Stimulated activated CD8-positive, alpha-beta memory T cell treated with anti-CD3 and anti-CD28 coated beads, Interleukin-7, amount 100 ng/mL, for 1 hour (primary cell): ENCODE measurements around the gene MYO9A.

ENCODE experiments used
- DNase-seq, 2 donors: peaks; one replicate each; pipeline ENCODE4 v3.0.0-alpha.2; 2020; ENCODE audit warnings: low read depth in 2 of 2

MYO9A gene

GRCh38 chr15:71782422-71783165, 335.4 kb downstream of the MYO9A start:
- no peak for DNase-seq

- no peak for DNase-seq
Measured at GRCh38 chr15:71781965-71782265, 336.0 kb downstream of the MYO9A start.

GRCh38 chr15:71781179-71781964, 336.6 kb downstream of the MYO9A start:
- DNase-seq: no peak

- no peak for DNase-seq
Measured at GRCh38 chr15:71780115-71780976, 337.6 kb downstream of the MYO9A start.

- DNase-seq: no peak
Measured at GRCh38 chr15:71779073-71779797, 338.7 kb downstream of the MYO9A start.

- no peak for DNase-seq
Measured at GRCh38 chr15:71777216-71777943, 340.6 kb downstream of the MYO9A start.

- DNase-seq: no peak
Measured at GRCh38 chr15:71776304-71776703, 341.6 kb downstream of the MYO9A start.

- no peak for DNase-seq
Measured at GRCh38 chr15:71775856-71776255, 342.1 kb downstream of the MYO9A start.

GRCh38 chr15:71773206-71773859, 344.6 kb downstream of the MYO9A start:
- no peak for DNase-seq
